GM21619 (cell line): Measurements from ENCODE around the gene UBXN7.
"Not testable (repeated sequence)": the region's sequence is repeated elsewhere in the genome, so short reads cannot be mapped to it uniquely, and the experiment has no call there.

ENCODE experiments used
- ATAC-seq: cut with Tn5 transposase; IDR thresholded peaks from one replicate; pipeline ENCODE4 v1.9.1; 2021; ENCODE audit not compliant: unreplicated experiment

UBXN7 gene

DNA sequence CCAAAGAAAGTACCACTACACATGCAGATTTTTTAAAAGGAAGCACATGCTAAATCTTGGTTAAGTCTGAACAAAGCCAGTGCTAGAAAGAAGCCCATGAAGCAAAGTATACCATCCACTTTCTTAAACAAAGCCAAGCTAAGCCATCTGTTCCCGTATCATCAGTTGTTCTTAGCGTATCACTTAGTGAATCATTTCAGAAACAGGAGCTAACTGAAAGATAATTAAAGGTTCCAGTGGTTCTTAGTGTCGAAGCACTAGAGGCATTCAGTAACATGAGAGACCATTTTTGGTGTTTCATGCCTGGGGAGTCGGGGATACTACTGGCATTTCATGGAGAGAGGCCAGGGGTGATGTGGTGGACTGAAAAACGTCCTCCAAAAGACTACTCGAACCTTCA lies 12.8 kb downstream of the UBXN7 start:
- no peak for ATAC-seq

DNA sequence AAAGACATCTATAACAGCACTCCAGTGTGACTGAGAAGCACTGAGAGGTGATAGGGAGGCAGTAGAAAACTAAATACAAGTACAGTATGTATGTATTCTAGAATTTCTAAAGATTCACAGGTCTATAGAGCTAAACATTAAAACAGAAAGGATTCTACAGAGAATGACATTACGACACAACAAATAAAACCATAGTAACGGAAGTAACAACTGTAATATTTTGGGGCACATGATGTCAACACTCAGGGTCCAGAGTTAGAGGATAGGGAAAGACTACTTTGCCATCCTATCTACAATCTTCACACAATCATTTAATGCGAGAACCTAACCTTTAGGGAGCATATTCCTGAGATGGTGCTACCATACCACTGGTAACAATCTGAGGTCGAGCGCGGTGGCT lies 13.6 kb downstream of the UBXN7 start:
- ATAC-seq = no peak

DNA sequence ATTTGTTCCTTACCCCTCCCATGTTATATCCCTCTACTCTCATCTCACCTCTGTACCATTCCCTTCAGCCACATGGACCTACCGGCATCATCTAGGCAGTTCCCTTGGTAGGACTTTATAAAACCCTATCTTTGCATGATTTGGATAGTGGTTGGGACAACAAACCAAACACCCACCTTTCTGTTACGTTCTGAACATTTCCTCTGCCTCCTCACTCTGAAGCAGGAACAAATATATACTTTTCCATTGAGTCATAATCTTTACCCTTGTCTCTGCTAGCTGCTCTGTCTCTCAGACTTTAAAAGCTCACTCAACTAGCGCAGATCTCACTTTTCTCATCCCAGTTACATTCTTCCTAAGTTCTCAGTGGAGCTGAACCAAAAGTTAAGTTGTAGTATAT lies 17.8 kb downstream of the UBXN7 start:
- no peak for ATAC-seq

DNA sequence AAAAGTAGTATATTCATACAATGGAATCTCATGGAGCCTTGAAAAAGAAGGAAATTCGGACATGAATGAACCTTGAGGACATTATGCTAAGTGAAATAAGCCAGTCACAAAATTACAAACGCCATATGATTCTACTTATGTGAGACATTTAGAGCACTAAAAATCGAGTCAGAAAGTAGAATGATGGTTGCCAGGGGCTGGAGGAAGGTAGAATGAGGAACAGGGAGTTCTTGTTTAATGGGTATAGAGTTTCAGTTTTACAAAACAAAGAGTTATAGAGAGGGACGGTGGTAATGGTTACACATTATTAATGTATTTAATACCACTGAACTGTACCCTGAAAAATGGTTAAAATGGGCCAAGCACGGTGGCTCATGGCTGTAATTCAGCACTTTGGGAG lies 19.5 kb downstream of the UBXN7 start:
- peak; percentile 67 for ATAC-seq

DNA sequence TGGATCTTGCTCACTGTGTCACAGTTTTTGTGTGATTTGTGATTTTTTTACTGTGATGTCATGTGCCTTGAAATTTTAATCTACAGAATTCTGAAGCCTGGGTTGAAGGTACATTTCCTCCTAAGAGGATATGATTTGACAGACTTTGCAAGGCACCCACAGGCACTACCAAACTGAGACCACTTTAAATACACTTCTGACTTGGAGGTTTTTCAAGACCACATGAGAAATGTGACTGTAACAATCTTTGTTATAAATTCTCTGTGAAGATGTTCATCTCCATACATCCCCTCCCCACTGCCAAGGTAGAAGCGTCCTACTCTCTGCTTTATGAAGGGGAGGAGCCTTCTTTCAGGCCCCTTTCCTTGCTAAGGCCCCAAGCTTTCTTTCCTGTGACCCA lies 22.8 kb downstream of the UBXN7 start:
- no peak for ATAC-seq

DNA sequence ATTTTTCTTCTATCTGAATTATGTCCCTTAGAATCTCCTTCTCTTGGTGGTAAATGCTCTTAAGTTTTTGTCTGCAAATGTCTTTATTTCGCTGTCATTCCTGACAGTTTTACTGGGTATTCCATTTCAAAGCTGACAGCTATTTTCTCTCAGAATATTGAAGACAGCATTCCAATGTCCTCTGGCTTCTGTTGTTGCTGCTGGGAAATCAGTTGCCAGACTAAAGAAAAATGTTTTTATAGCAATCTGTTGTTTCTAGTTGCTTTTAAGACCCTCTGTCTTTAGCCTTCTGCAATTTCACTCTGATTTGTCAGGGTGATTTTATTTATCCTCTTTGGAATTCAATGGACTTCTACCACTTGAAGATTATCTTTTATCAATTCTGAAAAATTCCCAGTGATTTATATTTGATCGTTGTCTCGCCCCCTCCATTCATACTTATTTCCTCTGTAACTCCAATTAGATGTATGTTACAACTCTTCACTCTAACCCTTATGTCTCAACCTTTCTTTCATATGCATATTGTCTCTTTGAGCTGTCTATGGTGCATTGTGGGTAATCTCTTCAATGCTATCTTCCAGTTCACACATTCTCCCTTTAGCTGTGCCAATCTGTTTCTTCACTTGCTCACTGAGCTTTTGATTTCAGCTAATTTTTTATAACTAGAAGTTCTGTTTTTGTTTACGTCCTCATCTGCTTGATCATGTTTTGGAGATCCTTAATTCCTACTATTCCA lies 23.5 kb downstream of the UBXN7 start:
- ATAC-seq = no peak

DNA sequence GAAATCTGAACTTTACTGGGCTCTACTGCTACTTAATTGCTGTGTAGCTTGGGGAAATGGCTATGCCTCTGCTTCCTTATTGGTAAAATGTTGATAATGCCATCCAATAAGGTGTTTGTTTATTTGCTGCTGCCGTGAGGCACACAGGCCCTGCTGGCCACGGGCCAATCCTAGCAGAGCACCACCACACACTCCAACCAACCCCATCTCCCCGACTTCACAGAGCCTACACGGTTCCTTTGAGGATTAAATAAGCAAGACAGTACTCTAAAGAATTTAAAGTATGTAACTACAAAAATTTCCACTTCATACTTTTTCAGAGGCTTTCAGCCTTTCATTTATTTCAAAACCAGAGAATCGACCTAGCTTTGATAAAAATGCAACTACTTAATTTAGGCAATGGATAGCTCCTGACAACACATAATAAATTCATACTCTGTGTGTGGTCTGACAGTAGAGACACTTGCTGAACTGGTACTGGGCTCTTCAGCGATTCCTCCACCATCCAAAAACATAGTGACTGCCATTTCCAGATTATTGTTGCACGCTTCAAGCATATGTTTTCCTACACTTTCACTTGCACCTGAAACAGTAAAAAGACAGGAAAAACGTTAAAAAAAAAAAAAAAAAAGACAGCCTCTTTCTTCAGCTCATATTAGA lies 25.3 kb downstream of the UBXN7 start:
- no peak for ATAC-seq

DNA sequence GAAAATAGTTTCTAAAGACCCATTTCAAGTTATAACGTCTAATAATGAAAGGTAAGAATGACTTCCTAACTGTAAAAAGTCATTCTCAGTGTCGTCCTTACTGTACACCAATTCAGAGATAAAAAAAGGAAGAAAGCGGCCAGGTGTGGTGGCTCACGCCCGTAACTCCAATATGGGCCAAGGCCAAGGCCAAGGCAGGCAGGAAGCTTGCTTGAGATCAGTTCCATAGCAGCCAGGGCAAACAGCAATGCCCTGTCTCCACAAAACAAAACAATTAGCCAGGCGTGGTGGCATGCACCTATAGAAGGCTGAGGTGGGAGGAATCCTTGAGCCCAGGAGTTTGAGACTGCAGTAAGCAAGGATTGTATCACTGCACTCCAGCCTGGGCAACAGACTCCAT lies 31.9 kb downstream of the UBXN7 start:
- no peak for ATAC-seq

DNA sequence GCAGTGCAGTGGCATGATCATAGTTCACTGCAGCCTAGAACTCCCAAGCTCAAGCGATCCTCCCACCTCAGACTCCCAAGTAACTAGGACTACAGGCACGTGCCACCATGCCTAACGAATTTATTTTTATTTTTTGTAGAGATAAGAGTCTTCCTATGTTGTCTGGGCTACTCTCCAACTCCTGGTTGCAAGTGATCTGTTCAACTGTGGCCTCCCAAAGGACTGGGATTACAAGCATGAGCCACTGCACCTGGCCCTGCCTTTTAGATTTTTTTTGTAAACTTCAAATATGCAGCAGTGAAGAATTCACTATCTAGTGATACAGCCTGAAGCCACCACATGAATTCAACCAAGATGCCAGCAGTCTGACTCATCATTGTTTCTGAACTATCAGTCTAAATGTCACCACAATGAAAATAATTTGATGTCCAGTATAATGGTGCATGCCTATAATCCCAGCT lies 32.7 kb downstream of the UBXN7 start:
- ATAC-seq = no peak

DNA sequence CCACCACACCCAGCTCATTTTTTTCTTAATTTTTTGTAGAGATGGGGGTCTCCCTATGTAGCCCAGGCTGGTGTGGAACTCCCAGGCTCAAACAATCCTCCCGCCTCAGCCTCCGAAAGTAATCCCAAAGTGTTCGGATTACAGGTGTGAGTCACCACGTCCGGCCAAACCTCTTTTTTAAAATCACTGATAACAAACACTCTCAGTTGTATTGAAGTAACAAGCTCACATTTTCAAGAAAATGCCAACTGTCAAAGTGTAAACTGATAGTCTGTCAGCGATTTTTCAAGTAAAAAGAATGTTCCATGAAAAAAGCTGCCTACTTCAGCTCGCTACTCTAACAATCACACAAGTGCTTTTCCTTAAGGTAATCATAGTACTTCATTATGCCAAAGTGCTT lies 33.4 kb downstream of the UBXN7 start:
- ATAC-seq = no peak

DNA sequence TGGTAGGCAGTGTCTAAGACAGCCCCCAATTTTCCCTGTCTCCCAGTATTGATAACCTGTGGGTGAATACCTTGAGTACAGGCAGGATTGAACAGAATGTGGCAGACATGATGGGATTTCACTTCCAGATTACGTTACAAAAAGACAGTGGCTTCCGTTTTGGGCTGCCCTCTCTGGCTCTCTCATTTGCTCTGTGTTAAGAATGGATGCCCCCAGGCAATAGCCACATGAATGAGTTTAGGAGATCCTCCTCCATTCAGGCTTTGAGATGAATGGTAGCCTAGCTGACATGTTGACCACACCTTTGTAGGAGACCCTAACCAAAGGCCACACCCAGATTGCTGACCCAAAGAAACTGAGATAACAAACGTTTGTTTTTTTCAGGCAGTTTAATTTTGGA lies 34.3 kb downstream of the UBXN7 start:
- no peak for ATAC-seq

DNA sequence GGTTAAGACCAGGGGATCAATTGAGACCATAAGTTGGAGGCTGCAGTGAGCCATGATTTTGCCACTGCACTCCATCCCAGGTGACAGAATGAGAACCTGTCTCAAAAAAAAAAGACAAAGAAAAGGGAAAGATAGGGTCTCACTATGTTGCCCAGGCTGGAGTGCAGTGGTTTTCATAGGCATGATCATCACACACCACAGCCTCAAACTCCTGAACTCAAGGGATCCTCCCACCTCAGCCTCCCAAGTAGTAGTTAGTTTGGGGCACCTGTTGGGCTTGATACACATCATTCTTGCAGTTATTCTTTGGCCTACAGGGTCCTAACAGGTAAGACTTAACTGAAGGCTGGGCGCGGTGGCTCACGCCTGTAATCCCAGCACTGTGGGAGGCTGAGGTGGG lies 42.1 kb downstream of the UBXN7 start:
- no peak for ATAC-seq

DNA sequence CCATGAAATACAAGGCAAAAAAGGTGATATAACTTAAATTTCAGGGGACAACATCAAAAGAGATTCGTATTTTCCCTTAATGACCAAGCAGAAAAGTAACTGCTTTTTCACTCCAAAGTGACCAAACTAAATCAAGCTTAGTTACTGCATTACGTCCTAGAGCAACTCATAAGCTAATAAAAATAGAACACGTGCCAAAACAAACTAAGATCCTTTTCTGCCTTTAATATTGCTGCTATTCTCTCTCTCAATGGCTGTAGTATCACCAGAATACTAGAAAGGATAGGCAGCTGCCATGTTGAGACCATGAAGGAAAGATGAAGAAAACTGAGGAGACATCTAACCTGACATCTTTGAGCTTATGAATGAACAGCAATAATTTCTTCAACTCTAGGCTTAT lies 43.3 kb downstream of the UBXN7 start:
- ATAC-seq = no peak

DNA sequence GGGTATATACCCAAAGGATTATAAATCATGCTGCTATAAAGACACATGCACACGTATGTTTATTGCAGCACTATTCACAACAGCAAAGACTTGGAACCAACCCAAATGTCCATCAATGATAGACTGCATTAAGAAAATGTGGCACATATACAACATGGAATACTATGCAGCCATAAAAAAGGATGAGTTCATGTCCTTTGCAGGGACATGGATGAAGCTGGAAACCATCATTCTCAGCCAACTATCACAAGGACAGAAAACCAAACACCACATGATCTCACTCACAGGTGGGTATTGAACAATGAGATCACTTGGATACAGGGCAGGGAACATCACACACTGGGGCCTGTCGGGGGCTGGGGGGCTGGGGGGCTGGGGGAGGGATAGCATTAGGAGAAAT lies 44.3 kb downstream of the UBXN7 start:
- not testable (repeated sequence) for ATAC-seq

DNA sequence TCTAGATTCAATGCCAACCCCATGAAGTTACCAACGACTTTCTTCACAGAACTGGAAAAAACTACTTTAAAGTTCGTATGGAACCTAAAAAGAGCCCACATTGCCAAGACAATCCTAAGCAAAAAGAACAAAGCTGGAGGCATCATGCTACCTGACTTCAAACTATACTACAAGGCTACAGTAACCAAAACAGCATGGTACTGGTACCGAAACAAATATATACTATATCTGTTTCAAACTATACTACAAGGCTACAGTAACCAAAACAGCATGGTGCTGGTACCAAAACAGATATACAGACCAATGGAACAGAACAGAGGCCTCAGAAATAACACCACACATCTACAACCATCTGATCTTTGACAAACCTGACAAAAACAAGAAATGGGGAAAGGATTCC lies 45.4 kb downstream of the UBXN7 start:
- ATAC-seq = not testable (repeated sequence)

DNA sequence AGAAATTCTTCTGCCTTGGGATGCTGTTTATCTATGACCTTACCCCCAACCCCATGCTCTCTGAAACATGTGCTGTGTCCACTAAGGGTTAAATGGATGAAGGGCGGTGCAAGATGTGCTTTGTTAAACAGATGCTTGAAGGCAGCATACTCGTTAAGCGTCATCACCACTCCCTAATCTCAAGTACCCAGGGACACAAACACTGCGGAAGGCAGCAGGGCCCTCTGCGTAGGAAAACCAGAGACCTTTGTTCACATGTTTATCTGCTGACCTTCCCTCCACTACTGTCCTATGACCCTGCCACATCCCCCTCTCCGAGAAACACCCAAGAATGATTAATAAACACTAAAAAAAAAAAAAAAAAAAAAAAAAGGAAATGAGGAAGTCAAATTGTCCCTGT lies 46.2 kb downstream of the UBXN7 start:
- ATAC-seq = not testable (repeated sequence)

DNA sequence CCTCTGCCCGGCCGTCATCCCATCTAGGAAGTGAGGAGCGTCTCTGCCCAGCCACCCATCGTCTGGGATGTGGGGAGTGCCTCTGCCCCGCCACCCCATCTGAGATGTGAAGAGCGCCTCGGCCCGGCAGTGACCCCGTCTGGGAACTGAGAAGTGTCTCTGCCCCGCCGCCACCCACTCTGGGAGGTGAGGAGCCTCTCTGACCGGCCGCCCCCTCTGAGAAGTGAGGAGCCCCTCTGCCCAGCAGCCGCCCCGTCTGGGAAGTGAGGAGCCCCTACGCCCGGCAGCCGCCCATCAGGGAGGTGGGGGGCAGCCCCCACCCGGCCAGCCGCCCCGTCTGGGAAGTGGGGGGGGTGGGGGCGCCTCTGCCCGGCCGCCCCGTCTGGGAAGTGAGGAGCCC lies 46.8 kb downstream of the UBXN7 start:
- ATAC-seq = not testable (repeated sequence)

DNA sequence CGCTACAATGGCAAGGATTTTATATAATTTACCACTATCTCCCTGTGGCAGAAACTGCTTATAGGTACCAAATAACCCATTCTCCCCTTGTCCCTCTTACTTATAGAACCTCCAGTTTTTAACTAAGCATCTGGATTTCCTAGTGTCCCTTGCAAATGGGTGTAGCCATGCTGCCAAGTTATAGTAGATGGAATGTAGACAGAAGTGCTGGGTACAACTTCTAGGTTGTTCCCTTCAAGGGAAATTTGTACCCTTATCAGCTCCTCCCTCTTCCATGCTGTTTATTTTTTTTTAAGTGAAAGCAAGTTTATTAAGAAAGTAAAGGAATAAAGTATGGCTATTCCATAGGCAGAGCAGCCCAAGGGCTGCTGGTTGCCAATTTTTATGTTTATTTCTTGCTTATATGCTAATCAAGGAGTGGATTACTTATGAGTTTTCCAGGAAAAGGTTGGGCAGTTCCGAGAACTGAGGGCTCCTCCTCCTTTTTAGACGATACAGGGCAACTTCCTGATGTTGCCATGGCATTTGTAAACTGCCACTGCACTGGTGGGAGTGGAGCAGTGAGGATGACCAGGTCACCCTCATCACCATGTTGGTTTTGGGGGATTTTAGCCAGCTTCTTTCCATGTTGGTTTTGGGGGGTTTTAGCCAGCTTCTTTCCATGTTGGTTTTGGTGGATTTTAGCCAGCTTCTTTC lies 53.9 kb downstream of the UBXN7 start:
- ATAC-seq = no peak

DNA sequence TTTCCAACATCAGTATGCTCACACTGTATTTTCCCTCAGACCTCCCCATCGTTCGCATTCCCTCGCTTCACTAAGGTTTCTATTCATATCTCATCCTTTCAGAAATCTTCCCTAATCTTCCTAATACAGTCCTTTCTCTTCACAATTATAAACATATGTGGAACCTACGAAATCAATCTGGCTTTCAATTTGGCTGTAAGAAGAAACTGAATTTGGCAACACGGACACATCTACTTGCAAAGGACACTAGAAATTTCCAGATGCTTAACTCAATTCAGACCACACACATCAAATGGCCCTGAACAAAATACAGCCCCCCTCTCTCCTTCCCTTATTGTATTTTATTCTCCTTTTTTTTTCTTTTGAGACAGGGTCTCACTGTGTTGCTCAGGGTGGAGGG lies 54.9 kb downstream of the UBXN7 start:
- no peak for ATAC-seq

DNA sequence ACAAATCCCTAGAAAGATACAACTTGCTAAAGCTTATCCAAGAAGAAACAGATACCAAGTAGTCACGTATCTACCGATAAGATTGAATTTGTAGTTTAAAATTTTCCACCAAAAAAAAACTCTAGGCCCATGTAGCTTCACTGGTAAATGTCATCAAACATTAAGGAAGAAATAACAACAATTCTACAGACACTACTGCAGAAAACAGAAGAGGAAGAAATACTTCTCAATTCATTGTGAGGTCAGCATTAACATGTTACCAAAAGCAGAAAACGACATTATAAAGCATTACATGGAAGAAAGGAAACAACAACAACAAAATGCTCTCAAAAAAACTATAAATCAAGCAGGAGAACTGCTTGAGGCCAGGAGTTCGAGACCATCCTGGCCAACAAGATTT lies 66.5 kb downstream of the UBXN7 start:
- ATAC-seq = no peak

DNA sequence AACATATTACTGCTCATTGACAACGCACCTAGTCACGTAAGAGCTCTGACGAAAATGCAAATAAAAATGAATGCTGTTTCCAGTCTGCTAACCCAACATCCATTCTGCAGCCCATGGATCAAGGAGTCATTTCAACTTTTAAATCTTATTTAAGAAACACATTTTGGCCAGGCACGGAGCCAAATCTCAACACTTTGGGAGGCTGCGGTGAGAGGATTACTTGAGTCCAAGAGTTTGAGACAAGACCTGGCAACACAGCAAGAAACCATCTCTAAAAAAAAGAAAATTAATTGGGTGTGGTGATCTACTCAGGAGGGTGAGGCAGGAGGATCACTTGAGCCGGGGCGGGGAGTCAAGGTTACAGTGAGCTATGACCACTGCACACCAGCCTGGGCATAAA lies 71.6 kb downstream of the UBXN7 start:
- no peak for ATAC-seq

DNA sequence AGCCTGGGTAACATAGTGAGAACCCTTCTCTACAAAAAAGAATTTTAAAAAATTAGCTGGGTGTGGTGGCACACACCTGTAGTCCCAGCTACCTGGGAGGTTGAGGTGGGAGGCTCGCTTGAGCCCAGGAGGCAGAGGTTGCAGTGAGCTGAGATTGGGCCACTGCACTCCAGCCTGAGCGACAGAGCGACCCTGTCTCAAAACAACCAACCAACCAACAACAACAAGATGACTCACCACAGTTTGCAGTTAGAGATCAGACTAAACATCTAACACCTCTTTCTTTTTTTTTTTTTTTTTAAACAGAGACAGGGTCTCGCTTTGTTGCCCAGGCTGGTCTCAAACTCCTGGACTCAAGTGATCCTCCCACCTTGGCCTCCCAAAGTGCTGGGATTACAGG lies 73.7 kb downstream of the UBXN7 start:
- not testable (repeated sequence) for ATAC-seq
